Brain pericyte (primary cell): Measurements from ENCODE around the gene SLC24A3.
"Not testable (repeated sequence)": the region's sequence is repeated elsewhere in the genome, so short reads cannot be mapped to it uniquely, and the experiment has no call there.

Experiments
- DNase-seq: peaks from one replicate; pipeline ENCODE4 v3.0.0-alpha.2; 2012; ENCODE audit warnings: low read depth, low spot score

Gene SLC24A3

GRCh38 chr20:19624221-19624965, 412.0 kb downstream of the SLC24A3 start:
- no peak for DNase-seq

- no peak for DNase-seq
Measured at GRCh38 chr20:19625426-19625825, 413.0 kb downstream of the SLC24A3 start.

GRCh38 chr20:19626896-19627295, 414.5 kb downstream of the SLC24A3 start:
- DNase-seq = no peak

- DNase-seq = no peak
Measured at GRCh38 chr20:19628570-19629134, 416.2 kb downstream of the SLC24A3 start.

GRCh38 chr20:19631410-19631809, 419.0 kb downstream of the SLC24A3 start:
- no peak for DNase-seq

- DNase-seq = no peak
Measured at GRCh38 chr20:19633985-19634384, 421.5 kb downstream of the SLC24A3 start.

GRCh38 chr20:19639471-19640045, 427.1 kb downstream of the SLC24A3 start:
- DNase-seq = not testable (repeated sequence)

GRCh38 chr20:19642860-19643259, 430.4 kb downstream of the SLC24A3 start:
- no peak for DNase-seq

- DNase-seq = no peak
Measured at GRCh38 chr20:19644085-19644484, 431.6 kb downstream of the SLC24A3 start.

- no peak for DNase-seq
Measured at GRCh38 chr20:19646963-19647362, 434.5 kb downstream of the SLC24A3 start.

GRCh38 chr20:19648024-19648423, 435.6 kb downstream of the SLC24A3 start:
- DNase-seq = no peak

GRCh38 chr20:19649041-19649440, 436.6 kb downstream of the SLC24A3 start:
- DNase-seq = no peak

GRCh38 chr20:19652591-19653026, 440.2 kb downstream of the SLC24A3 start:
- no peak for DNase-seq

- no peak for DNase-seq
Measured at GRCh38 chr20:19653327-19653726, 440.9 kb downstream of the SLC24A3 start.

- no peak for DNase-seq
Measured at GRCh38 chr20:19654921-19655320, 442.5 kb downstream of the SLC24A3 start.

- DNase-seq = no peak
Measured at GRCh38 chr20:19658137-19658536, 445.7 kb downstream of the SLC24A3 start.

GRCh38 chr20:19659448-19659847, 447.0 kb downstream of the SLC24A3 start:
- DNase-seq = no peak

- DNase-seq = no peak
Measured at GRCh38 chr20:19660808-19661378, 448.5 kb downstream of the SLC24A3 start.

GRCh38 chr20:19661717-19662636, 449.5 kb downstream of the SLC24A3 start:
- DNase-seq = peak; percentile 47

- DNase-seq = no peak
Measured at GRCh38 chr20:19662637-19662995, 450.2 kb downstream of the SLC24A3 start.

- no peak for DNase-seq
Measured at GRCh38 chr20:19668418-19668817, 456.0 kb downstream of the SLC24A3 start.

- DNase-seq = no peak
Measured at GRCh38 chr20:19670829-19671228, 458.4 kb downstream of the SLC24A3 start.
